ENCODE data around the gene SLC7A1. TPM values are rescaled to one million over a fixed set of nuclear protein-coding genes. Genes with fewer than 3 reads are reported as not detected.

Gene SLC7A1
- total RNA-seq, 4 donors from 2014 or later = 72.6 to 101 (median 86.7) TPM

DNA sequence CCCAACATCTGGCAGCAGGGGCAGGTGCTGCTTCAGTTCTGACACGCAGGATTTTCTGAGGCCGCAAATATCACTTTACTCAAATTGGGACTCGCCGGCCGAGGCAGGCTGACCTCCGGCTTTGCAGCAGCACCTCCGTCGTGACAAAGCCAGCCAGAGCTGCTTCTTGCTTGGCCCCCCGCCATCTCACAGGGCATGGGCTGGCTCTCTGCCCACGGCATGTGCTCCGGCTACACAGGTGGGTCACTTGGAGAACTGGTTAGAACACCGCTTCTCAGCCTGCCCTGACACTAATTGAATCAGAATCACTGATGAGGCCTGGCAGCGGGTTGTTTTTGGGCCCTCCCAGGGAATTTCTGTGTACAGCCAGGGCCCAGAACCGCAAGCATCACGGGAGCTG is 112.3 kb downstream of the SLC7A1 start:
- Histone ChIP-seq H3K9me3 (no peaks in the 10 kb centered on the region), H3K27ac (no peak overlapping the region), H3K4me3 (no peak overlapping the region), H3K4me1 (no peaks in the 10 kb centered on the region), H3K27me3 (peaks cover 7% of the 10 kb centered on the region), H3K36me3 (no peaks in the 10 kb centered on the region)
- TF ChIP-seq POLR2A (IDR thresholded peaks at IDR 0.05) = no peak
- no peak for TF ChIP-seq EP300 (IDR thresholded peaks at IDR 0.05)
- TF ChIP-seq, protein P1, sequence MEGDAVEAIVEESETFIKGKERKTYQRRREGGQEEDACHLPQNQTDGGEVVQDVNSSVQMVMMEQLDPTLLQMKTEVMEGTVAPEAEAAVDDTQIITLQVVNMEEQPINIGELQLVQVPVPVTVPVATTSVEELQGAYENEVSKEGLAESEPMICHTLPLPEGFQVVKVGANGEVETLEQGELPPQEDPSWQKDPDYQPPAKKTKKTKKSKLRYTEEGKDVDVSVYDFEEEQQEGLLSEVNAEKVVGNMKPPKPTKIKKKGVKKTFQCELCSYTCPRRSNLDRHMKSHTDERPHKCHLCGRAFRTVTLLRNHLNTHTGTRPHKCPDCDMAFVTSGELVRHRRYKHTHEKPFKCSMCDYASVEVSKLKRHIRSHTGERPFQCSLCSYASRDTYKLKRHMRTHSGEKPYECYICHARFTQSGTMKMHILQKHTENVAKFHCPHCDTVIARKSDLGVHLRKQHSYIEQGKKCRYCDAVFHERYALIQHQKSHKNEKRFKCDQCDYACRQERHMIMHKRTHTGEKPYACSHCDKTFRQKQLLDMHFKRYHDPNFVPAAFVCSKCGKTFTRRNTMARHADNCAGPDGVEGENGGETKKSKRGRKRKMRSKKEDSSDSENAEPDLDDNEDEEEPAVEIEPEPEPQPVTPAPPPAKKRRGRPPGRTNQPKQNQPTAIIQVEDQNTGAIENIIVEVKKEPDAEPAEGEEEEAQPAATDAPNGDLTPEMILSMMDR (IDR thresholded peaks at IDR 0.05) = no peak
- TF ChIP-seq POLR2AphosphoS5 (IDR thresholded peaks at IDR 0.05) = no peak
- no peak for DNase-seq (ENCODE audit: low spot score in 2 of 2)
- 83% methylated on average over 14 of the region's 15 CpGs for WGBS

DNA sequence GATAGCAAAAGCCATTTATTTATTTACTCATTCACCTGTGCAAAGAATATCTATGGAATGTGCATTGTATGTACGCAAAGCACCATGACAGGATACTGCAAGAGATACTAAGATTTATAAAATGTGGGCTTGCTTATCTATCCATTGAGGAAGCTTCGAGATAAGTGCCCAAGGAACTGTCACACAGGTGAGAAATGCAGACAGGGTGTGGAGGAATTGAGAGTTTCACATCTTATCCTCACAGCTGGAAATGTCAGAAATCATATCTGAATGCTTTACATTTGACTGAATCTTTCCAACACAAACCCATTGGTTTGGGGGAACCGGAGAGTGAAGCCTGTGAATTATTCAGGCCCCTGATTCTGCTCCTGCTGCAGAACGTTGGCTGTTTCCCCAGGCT is 113.0 kb downstream of the SLC7A1 start:
- H3K4me1 ChIP-seq = no peaks in the 10 kb centered on the region
- H3K9me3 ChIP-seq = no peaks in the 10 kb centered on the region
- TF ChIP-seq, protein P1 (IDR thresholded peaks at IDR 0.05) = no peak
- TF ChIP-seq EP300 (IDR thresholded peaks at IDR 0.05) (no peak), POLR2A (IDR thresholded peaks at IDR 0.05) (no peak), POLR2AphosphoS5 (IDR thresholded peaks at IDR 0.05) (no peak)
- no peak for DNase-seq (ENCODE audit: low spot score in 2 of 2)
- peaks cover 2% of the 10 kb centered on the region for H3K27me3 ChIP-seq
- no peak overlapping the region for H3K27ac ChIP-seq
- H3K4me3 ChIP-seq = no peak overlapping the region
- no peaks in the 10 kb centered on the region for H3K36me3 ChIP-seq
- 78% methylated on average over 4 of the region's 4 CpGs for WGBS

DNA sequence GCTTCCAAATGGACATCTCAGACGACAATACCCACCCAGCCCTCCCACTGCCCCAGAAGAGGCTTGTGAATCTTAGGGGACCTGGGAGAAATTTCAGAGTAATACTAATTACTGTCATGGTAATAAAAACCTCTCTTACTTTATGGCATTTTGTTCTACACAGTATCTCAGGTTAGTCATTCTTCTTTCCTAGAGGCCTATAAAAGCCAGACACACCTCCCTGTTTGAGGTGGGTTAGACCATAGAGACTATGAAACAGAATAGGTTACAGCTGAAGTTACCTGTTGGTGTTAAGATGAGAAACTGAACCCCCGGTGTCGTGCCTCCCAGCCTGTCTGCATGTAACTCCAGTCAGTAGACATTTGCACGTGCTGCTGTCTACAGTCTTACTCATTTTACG is 113.9 kb downstream of the SLC7A1 start:
- no peak for DNase-seq (ENCODE audit: low spot score in 2 of 2)
- H3K36me3 ChIP-seq = no peaks in the 10 kb centered on the region
- 96% methylated on average over 5 of the region's 5 CpGs for WGBS
- no peaks in the 10 kb centered on the region for H3K4me1 ChIP-seq
- H3K4me3 ChIP-seq = no peak overlapping the region
- no peak overlapping the region for H3K27ac ChIP-seq
- H3K9me3 ChIP-seq = no peaks in the 10 kb centered on the region
- TF ChIP-seq POLR2A (IDR thresholded peaks at IDR 0.05) (no peak), EP300 (IDR thresholded peaks at IDR 0.05) (no peak), POLR2AphosphoS5 (IDR thresholded peaks at IDR 0.05) (no peak)
- TF ChIP-seq, protein P1 (IDR thresholded peaks at IDR 0.05) = no peak
- H3K27me3 ChIP-seq = no peaks in the 10 kb centered on the region

DNA sequence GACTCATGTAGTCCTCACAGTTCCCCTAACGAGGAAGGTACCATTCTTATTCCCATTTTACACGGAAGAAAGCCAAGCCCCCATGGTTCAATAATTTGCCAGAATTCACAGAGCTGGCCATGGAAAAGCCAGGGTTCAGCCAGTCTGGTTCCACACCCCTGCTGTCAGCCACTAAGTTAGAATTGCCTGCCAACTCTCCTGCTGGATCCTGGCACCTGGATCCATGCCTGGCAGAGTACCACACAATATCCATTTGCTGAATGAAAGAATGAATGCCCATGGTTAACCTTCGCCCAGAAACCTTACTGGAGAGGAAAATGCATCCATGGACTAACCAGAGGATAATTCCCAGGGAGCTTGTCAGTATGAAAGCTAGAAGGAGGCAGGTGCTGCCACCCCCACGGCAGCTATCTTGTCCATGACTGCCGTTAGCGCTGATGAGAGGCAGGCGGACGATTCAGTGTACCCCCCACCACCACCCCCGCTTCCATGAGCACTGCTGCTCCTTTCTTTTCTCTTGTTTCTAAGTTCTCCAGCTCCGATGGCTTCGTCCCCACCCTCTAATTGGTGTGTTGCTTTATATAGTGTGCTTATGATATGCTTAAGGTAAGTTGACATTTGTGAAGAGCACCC is 114.5 kb downstream of the SLC7A1 start:
- Histone ChIP-seq H3K27ac (no peak overlapping the region), H3K4me1 (no peaks in the 10 kb centered on the region), H3K9me3 (no peaks in the 10 kb centered on the region), H3K27me3 (no peaks in the 10 kb centered on the region), H3K4me3 (no peak overlapping the region), H3K36me3 (no peaks in the 10 kb centered on the region)
- DNase-seq (ENCODE audit: low spot score in 2 of 2) = no peak
- WGBS = 79% methylated on average over 11 of the region's 11 CpGs
- TF ChIP-seq POLR2A (IDR thresholded peaks at IDR 0.05) = no peak
- TF ChIP-seq, protein P1 (IDR thresholded peaks at IDR 0.05) = no peak
- no peak for TF ChIP-seq POLR2AphosphoS5 (IDR thresholded peaks at IDR 0.05)

DNA sequence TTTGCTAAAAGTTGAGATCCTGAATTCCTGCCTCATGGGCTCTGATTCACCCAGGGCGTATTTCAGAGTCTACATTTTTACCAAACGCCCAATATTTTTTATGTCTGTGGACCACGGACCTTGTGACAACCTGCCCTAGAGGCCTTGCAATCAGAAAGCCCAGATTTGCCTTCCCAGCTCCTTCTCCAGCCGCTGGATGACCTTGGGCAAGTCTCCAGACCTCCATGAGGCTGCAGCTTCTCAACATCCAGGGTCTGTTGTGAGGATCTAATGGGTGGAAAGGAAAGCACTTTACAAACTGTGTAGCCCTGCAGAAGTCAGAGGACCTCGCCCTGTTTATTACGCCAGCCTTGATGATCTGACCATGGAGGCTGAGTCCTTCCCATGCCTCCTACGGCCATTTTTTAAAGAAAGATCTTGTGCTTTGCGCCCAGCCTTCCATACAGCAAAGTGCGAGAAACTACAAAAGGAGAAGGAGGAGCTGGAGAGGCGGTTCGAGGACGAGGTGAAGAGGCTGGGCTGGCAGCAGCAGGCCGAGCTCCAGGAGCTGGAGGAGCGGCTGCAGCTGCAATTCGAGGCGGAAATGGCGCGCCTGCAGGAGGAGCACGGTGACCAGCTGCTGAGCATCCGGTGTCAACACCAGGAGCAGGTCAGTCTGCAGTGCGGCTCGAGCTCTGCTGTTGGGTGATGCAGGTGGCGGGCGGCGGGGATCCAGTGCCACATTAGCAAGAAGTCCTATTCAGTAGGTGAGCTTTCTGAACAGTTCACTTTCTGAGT is 115.6 kb downstream of the SLC7A1 start:
- no peak overlapping the region for H3K27ac ChIP-seq
- no peak overlapping the region for H3K4me3 ChIP-seq
- no peaks in the 10 kb centered on the region for H3K27me3 ChIP-seq
- H3K4me1 ChIP-seq = no peaks in the 10 kb centered on the region
- no peak for DNase-seq (ENCODE audit: low spot score in 2 of 2)
- no peaks in the 10 kb centered on the region for H3K9me3 ChIP-seq
- TF ChIP-seq POLR2AphosphoS5 (IDR thresholded peaks at IDR 0.05) (no peak), EP300 (IDR thresholded peaks at IDR 0.05) (no peak), POLR2A (IDR thresholded peaks at IDR 0.05) (no peak)
- TF ChIP-seq, protein P1 (IDR thresholded peaks at IDR 0.05) = no peak
- WGBS = 87% methylated on average over 25 of the region's 25 CpGs
- no peaks in the 10 kb centered on the region for H3K36me3 ChIP-seq

Measured in suprapubic skin (tissue), 4 donors.